ENCODE measurements around the gene TMEM38B.
"Not testable (repeated sequence)": the region's sequence is repeated elsewhere in the genome, so short reads cannot be mapped to it uniquely, and the experiment has no call there.

- not testable (repeated sequence) for TF ChIP-seq CTCF (conservative IDR thresholded peaks at IDR 0.05; ENCODE audit: low read length); EZH2phosphoT487 (IDR thresholded peaks at IDR 0.05; ENCODE audit: borderline replicate concordance, low read depth, low read length)
Observed at GRCh38 chr9:105747325-105747724, 53.0 kb downstream of the TMEM38B start.
